Retina (tissue), 1 donor: ENCODE results near the gene GGA2.
"Not testable (repeated sequence)": the region's sequence is repeated elsewhere in the genome, so short reads cannot be mapped to it uniquely, and the experiment has no call there.

Experiments
- DNase-seq: peaks from one replicate; pipeline ENCODE4 v3.0.0-alpha.2; 2016

Gene GGA2

GRCh38 chr16:23464196-23464595 lies 46.1 kb downstream of the GGA2 start:
- DNase-seq, result no peak

GRCh38 chr16:23462994-23463393 lies 47.3 kb downstream of the GGA2 start:
- DNase-seq, result not testable (repeated sequence)

DNA sequence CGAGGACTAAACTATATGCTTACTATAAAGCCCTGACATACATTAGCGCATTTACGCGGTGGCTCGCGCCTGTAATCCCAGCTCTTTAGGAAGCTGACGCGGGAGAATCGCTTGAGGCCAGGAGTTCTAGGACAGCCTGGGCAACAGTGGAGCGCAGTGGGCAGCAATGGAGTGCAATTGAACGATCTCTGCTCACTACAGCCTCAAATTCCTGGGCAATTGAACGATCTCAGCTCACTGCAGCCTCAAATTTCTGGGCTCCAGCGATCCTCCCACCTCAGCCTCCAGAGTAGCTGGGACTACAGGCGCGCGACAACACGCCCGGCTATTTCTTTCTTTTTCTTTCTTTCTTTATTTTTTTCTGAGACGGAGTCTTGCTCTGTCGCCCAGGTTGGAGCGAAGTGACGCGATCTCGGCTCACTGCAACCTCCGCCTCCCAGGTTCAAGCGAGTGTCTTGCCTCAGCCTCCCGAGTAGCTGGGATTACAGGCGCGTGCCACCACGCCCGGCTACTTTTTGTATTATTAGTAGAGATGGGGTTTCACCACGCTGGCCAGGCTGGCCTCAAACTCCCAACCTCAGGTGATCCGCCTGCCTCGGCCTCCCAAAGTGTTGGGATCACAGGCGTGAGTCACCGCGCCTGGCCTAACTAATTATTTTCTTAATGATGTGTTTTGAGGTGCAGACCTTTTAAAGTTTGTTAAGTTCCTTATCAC lies 56.8 kb downstream of the GGA2 start:
- no peak for DNase-seq

GRCh38 chr16:23452572-23453337 lies 57.5 kb downstream of the GGA2 start, which contains the start of gene COG7:
COG7 (minus strand) TSS chr16:23453189; CDS start chr16:23452994, 195 bp downstream.
- DNase-seq, result peak; percentile 98

- no peak for DNase-seq
Observed at GRCh38 chr16:23452221-23452571, 58.1 kb downstream of the GGA2 start.

DNA sequence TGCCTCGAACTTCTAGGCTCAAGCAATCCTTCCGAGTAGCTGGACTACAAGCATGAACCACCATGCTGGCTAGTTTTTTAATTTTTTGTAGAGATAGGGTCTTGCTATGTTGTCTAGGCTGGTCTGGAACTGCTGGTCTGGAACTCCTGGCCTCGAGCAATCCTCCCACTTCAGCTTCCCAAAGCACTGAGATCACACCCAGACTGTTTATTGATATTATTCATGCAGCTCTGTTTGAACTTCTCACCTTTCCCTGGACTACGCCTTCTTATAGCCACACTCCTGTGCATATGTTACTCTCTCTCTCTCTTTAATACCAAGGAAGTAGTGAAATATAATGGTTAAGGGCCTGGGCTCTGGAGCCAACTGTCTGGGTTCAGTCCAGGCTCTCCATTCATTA lies 61.9 kb downstream of the GGA2 start:
- no peak for DNase-seq

DNA sequence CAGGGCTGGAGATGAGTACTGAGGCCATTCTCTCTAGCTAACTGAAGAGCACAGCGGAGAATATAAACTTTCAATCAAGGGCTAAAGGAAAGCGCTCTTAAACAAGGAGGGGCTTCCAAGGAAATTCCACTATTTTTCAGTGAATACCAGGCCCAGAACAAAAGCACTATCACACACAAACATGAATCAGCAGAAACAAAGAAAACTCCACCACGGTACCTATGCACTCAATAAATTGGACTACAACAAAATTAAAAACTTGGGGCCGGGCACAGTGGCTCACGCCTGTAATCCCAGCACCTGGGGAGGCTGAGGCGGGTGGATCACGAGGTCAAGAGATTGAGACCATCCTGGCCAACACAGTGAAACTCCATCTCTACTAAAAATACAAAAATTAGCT lies 72.8 kb downstream of the GGA2 start:
- not testable (repeated sequence) for DNase-seq

GRCh38 chr16:23436951-23437350 lies 73.3 kb downstream of the GGA2 start:
- no peak for DNase-seq

GRCh38 chr16:23435500-23435899 lies 74.8 kb downstream of the GGA2 start:
- DNase-seq, result peak; percentile 51

- peak; percentile 60 for DNase-seq
Observed at GRCh38 chr16:23434380-23434779, 75.9 kb downstream of the GGA2 start.

DNA sequence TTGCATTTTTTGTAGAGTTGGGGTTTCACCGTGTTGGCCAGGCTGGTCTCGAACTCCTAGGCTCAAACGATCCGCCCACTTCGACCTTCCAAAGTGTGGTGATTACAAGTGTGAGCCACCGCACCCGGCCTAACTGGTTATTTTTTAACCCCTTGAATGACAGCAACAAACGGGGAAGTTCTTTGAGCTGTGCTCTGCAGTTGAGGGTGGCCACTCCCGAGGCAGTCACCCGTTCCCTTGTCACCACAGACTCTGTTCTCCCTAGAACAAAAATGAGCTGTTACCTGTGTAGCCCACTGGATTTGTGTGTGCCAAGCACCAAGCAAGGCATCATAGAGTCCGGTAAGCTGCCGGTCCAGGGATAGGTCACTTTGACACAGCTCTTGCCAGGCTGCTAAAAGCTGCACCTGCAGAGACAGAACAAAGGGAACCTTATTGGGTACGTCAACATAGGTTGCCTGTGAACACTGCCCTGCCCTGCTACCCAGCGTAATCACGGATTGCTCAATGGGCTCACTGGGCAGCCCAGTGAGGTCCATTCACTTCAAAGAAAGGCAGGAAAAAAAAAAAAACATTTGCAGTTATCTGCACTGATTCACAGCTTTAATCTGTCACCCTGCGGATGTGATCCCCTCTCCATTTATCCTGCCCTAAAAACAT lies 76.9 kb downstream of the GGA2 start:
- DNase-seq, result no peak

- no peak for DNase-seq
Observed at GRCh38 chr16:23432176-23433128, 77.8 kb downstream of the GGA2 start.

- DNase-seq, result no peak
Observed at GRCh38 chr16:23428351-23428750, 81.9 kb downstream of the GGA2 start.

GRCh38 chr16:23424292-23424958 lies 85.9 kb downstream of the GGA2 start:
- DNase-seq, result no peak

GRCh38 chr16:23423496-23424049 lies 86.7 kb downstream of the GGA2 start:
- no peak for DNase-seq

DNA sequence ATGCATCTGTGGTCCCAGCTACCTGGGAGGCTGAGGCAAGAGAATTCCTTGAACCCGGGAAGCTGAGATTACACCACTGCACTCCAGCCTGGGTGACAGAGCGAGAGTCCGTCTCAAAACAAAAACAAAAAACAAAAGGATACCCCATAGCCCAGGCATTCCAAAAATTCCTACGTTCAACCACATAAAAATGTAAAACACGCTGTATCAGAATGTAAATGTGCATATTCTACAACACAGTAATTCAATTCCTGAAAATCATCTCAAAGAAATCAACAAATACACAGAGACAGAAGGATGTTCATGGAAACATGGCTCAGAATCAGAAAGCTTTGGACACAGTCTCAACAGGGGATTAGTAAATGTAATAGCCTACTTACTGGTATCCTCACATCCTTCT lies 90.3 kb downstream of the GGA2 start:
- no peak for DNase-seq

GRCh38 chr16:23416816-23417215 lies 93.5 kb downstream of the GGA2 start:
- DNase-seq, result no peak

DNA sequence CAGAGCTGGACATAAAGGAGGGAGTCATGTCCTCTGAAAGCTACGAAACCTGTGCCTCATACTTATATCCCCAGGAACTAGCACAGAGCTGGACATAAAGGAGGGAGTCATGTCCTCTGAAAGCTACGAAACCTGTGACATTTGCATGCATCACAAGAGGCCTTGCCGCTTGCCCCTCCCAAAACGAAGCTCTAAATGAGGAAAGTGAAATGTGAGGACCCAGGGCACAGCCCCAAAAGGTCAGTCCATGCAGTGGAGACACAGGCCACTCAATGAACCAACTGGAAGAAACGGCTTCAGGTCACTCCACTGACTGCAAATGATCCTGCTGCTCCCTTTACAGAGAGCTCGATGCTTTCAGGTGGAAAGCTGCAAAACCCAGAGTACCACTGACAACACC lies 95.6 kb downstream of the GGA2 start:
- DNase-seq, result no peak
